GM21786 (cell line): ENCODE measurements around the gene CSF3.

ENCODE experiments used
- ATAC-seq: cut with Tn5 transposase; IDR thresholded peaks from one replicate; pipeline ENCODE4 v1.9.1; 2021; ENCODE audit not compliant: unreplicated experiment

Gene CSF3

GRCh38 chr17:40023590-40024292 lies 8.5 kb downstream of the CSF3 start:
- ATAC-seq = no peak

- ATAC-seq = no peak
Measured at GRCh38 chr17:40024901-40025300, 9.7 kb downstream of the CSF3 start.

GRCh38 chr17:40025559-40025958 lies 10.3 kb downstream of the CSF3 start:
- no peak for ATAC-seq

- no peak for ATAC-seq
Measured at GRCh38 chr17:40025991-40026815, 11.0 kb downstream of the CSF3 start.

GRCh38 chr17:40026816-40027613 lies 11.8 kb downstream of the CSF3 start:
- no peak for ATAC-seq

- no peak for ATAC-seq
Measured at GRCh38 chr17:40027614-40028012, 12.4 kb downstream of the CSF3 start.

GRCh38 chr17:40028595-40028994 lies 13.4 kb downstream of the CSF3 start:
- no peak for ATAC-seq

GRCh38 chr17:40031706-40032105 lies 16.5 kb downstream of the CSF3 start:
- no peak for ATAC-seq

- no peak for ATAC-seq
Measured at GRCh38 chr17:40032322-40033320, 17.4 kb downstream of the CSF3 start.

- no peak for ATAC-seq
Measured at GRCh38 chr17:40033339-40033738, 18.1 kb downstream of the CSF3 start.

GRCh38 chr17:40034426-40035161 lies 19.4 kb downstream of the CSF3 start:
- ATAC-seq = no peak

GRCh38 chr17:40035162-40035559 lies 19.9 kb downstream of the CSF3 start:
- no peak for ATAC-seq

GRCh38 chr17:40038882-40039513 lies 23.8 kb downstream of the CSF3 start:
- ATAC-seq = no peak

GRCh38 chr17:40041196-40041595 lies 26.0 kb downstream of the CSF3 start:
- ATAC-seq = no peak

GRCh38 chr17:40056379-40057015 lies 41.3 kb downstream of the CSF3 start:
- no peak for ATAC-seq

GRCh38 chr17:40058186-40058784 lies 43.0 kb downstream of the CSF3 start:
- ATAC-seq = no peak

- ATAC-seq = no peak
Measured at GRCh38 chr17:40058865-40059264, 43.6 kb downstream of the CSF3 start.

GRCh38 chr17:40059729-40060475 lies 44.7 kb downstream of the CSF3 start:
- no peak for ATAC-seq
